Prostate gland (tissue), 2 donors: ENCODE results near the gene DGAT2L6.

Source experiments
- CTCF ChIP-seq, 4 experiments: fragments of 200-600 bp in 2 of 4; fragments of 450-650 bp in 2 of 4; sonication (generic) in 2 of 4; IDR thresholded peaks; 1 replicate in 3 of 4; 2 replicates in 1 of 4; pipeline ENCODE4 v1.5.1; 2016 to 2019; ENCODE audit warnings: antibody characterized with exemption in 4 of 4, mild to moderate bottlenecking in 2 of 4, moderate library complexity in 2 of 4
- POLR2A ChIP-seq: fragments of 450-650 bp; IDR thresholded peaks from one replicate; pipeline ENCODE4 v1.6.1; 2016; ENCODE audit warnings: antibody characterized with exemption, mild to moderate bottlenecking
- POLR2AphosphoS5 ChIP-seq: sonication (generic); formaldehyde crosslinking; IDR thresholded peaks from one replicate; pipeline ENCODE4 v1.6.1; 2017; ENCODE audit warnings: antibody characterized with exemption

- TF ChIP-seq CTCF (IDR thresholded peaks at IDR 0.05) = no peak
- no peak for TF ChIP-seq POLR2A
- no peak for TF ChIP-seq POLR2AphosphoS5
These were observed 76.2 kb downstream of the DGAT2L6 start for GRCh38 chrX:70253377-70254062.
